Measurements from ENCODE around the gene AIFM2. TPM values are rescaled to one million over a fixed set of nuclear protein-coding genes. Genes with fewer than 3 reads are reported as not detected.
A peak's percentile ranks its signal among the peaks of the same experiment; 100 is the strongest.
"Not testable (repeated sequence)": the region's sequence is repeated elsewhere in the genome, so short reads cannot be mapped to it uniquely, and the experiment has no call there.

AIFM2 gene
- total RNA-seq, 1 experiment from 2014 or later: 0.78 TPM

DNA sequence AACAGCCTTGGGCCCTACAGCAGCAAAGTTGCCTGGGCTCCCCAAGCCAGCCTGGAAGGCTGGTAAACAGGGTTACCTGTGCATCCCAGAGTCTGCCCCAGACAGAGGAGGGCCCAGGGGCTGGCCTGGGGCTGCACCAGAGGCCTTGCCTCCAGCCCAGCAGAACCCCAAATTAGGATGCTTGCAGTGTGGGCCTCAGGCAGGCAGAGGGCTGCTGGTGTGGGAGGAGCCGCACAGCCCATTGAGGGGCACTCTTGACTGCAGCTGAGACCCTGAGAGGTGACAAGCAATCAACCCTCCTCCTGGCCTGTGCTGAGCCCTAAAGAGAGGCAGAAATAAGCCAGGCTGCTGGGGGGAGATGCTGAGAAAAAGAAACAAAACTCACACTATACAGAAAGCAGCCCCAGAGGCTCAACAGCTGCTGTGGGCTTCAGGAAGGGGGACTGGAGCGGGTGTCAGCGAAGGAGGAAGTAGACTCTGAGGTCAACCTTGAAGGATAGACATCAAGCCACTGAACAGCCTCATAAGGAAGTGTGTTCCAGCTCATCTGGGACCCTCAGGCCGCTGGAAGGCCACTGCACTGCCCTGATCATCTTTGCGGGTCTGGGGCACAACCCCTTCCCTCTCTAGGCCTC is 6.6 kb downstream of the AIFM2 start:
- DNase-seq (ENCODE audit: low spot score): no peak
- in situ Hi-C loops (cut with HindIII; ENCODE audit: low sequenced_read_pairs): no loop called here

DNA sequence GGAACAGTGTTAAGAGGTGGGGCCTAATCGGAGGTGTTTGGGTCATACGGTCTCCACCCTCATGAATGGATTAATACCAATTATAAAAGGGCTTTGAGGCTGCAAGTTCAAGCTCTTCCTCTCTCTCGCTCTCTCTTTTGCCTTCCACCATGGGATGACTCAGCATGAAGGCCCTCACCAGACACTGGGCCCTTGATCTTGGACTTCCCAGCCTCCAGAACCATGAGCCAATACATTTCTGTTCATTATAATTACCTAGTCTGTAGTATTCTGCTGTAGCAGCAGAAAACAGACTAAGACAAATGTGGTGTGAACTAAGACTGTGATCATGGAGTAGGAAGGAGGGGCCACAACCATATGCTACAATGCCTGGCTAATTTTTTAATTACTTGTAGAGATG is 7.7 kb downstream of the AIFM2 start:
- in situ Hi-C loops (cut with HindIII; ENCODE audit: low sequenced_read_pairs): no loop called here
- no peak for DNase-seq (ENCODE audit: low spot score)

DNA sequence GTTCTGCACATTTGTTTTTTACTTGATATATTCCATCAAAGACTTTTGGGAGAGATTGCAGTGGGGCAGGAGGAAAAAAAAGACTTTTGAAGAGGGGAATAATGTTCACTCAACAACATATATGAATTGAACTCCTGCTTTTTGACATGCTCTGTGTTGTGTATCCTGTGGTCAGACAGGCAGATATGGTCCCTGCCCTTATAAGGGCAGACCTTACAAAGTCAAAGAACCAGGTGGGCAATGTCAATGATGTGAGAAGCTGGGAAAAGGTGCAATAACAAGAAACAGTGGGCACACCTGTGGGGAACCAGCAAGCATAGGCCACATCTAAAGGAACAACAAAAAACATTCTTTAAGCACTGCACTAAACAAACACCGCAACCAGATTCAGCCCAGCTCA is 8.2 kb downstream of the AIFM2 start:
- no peak for DNase-seq (ENCODE audit: low spot score)
- in situ Hi-C loops (cut with HindIII; ENCODE audit: low sequenced_read_pairs): no loop called here

DNA sequence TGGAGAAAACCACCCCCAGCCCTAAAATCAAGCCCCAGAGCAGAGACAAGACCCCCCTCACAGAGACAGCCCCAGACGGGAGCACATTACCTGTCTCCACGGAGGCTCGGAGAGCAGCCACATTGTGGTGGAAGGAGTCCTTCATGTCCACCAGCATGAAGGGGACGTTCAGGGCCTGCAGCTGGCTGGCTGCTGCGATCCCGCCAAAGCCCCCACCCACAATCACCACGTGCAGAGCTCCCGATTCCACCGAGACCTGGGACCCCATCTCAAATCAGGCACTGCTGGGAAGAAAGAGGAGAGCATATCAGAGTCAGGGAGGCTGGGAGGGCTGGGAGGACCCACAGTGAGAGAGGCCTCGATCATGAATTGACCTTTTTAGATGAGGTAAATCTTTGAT is 8.8 kb downstream of the AIFM2 start:
- no peak for DNase-seq (ENCODE audit: low spot score)
- in situ Hi-C loops (cut with HindIII; ENCODE audit: low sequenced_read_pairs): no loop called here

DNA sequence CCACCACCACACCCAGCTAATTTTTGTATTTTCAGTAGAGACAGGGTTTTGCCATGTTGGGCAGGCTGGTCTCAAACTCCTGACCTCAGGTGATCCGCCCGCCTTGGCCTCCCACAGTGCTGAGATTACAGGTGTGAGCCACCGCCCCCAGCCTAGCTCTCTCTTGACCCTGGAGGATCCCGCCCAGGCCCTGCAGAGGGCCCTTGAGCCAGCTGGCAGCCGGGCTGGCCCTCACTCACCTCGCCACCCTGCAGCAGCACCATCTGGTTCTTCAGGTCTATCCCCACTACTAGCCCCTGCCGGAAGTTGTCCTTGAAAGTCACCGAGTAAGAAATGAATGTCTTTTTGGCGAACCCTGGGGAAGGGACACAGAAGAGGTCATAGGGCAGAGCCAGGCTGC is 9.5 kb downstream of the AIFM2 start:
- DNase-seq (ENCODE audit: low spot score); in situ Hi-C loops (cut with HindIII; ENCODE audit: low sequenced_read_pairs): not testable (repeated sequence)

DNA sequence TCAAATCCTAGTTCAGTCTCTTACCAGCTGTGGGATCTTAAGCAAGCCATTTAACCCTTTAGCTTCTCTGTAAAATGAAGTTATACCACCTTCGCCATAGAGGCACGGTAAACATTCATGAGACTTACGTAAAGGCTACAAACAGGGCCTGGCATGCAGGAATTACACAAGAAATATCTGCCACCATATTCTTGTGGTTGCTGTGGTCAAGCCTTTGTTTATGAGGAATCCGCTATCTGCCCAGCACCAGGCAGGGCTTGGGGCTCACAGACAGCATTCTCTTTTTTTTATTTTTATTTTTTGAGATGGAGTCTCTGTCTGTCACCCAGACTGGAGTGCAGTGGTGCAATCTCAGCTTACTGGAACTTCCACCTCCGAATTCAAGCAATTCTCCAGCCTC is 9.9 kb downstream of the AIFM2 start:
- DNase-seq (ENCODE audit: low spot score): no peak
- in situ Hi-C loops (cut with HindIII; ENCODE audit: low sequenced_read_pairs): no loop called here

DNA sequence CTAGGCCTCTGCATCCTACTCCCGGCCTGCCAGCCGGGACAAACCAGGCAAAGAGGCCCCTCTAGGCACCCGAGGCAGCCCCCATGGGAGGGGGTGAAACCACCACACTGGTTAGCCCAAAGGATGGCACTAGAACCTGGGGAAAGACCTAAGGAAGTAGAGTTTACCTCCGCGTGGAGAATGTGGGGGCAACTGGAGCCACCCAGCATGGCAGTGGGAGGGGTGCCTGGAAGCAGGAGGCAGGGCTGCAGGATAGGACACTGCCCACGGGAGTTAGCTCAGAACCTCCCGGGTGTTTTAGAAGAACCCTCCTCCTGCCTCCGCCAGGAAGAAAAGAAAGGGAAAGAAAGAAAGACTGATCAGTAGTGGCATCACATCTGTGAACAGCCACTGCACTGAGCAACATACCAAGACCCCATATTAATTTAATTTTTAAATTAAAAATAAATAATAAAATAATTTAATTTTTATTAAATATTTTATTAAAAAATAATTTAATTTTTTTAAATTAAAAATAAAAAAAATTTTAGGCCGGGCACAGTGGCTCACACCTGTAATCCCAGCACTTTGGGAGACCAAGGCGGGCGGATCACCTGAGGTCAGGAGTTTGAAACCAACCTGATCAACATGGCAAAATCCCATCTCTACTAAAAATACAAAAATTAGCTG is 11.2 kb downstream of the AIFM2 start:
- no peak for DNase-seq (ENCODE audit: low spot score)
- in situ Hi-C loops (cut with HindIII; ENCODE audit: low sequenced_read_pairs): no loop called here

DNA sequence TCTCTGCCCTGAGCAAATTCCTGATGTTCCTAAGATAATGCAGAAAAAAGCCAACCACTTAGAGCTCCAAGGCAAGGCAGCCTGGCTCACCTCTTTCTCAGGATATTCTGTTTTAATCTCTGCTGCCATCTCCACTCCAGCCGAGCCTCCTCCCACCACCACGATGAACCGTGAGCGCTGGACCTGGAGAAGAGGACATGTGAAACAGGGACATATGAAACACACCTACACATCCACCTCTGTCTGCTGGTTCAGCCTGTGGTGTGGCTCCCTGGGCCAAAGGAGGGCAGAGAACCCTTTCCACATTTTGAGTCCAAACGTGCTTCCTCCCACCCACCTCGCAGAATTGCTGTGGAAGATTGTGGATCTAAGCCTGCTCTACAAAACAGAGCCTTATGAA is 12.2 kb downstream of the AIFM2 start:
- DNase-seq (ENCODE audit: low spot score): no peak
- in situ Hi-C loops (cut with HindIII; ENCODE audit: low sequenced_read_pairs): no loop called here

DNA sequence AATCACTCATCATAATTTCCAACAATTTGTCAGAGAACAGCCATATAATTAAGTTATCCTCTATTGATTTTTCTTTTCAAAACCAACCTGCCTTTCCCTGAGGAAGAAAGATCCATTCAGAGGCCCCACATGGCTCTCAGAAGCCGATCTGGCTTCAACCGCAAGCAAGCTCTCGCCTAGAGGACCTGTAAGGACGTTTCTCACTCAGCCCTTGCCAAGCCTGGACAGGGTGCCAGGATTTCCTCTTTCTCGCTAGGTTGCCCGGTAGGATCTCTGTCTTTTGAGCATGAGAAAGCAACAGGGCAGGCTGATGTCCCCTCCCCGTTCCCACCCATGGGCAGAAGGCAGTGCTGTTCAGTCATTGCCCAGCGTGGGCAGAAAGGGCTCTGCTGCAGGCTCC is 13.0 kb downstream of the AIFM2 start:
- no peak for DNase-seq (ENCODE audit: low spot score)
- in situ Hi-C loops (cut with HindIII; ENCODE audit: low sequenced_read_pairs): no loop called here

DNA sequence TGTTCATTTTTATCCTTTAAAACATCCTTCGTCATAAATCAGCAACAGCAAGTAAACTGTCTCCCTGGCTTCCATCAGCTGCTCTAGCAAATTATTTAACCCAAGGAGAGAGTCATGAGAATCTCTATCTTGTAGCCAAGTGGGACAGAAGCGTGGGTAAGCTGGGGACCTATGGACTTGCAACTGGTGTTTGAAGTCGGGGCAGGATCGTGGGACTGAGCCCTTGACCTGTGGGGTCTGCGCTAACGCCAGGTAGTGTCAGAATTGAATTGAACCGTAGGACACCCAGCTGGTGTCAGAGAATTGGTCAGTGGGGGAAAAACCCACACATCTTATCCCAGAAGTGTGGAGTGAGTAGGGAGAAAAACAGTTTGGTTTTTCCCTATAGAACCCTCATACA is 13.4 kb downstream of the AIFM2 start:
- in situ Hi-C loops (cut with HindIII; ENCODE audit: low sequenced_read_pairs): no loop called here
- DNase-seq (ENCODE audit: low spot score): no peak

DNA sequence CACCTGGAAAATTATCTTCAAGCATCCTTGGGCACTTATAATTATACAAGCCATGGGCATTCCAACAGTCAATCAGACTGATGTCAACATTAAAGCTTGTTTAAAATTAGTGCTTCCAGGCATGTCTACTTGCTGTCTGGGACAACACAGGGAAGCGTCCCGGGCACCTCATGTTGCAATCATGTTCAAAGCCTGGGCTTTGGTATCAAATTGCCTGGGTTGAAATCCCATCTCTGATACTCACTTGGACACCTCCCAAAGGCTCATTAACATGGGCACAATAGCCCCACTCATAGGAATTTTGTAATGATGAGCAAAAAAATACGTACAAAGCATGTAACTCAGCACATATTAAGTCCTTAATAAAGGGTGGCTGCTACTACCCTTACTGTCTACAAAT is 14.4 kb downstream of the AIFM2 start:
- DNase-seq (ENCODE audit: low spot score): no peak
- in situ Hi-C loops (cut with HindIII; ENCODE audit: low sequenced_read_pairs): no loop called here

DNA sequence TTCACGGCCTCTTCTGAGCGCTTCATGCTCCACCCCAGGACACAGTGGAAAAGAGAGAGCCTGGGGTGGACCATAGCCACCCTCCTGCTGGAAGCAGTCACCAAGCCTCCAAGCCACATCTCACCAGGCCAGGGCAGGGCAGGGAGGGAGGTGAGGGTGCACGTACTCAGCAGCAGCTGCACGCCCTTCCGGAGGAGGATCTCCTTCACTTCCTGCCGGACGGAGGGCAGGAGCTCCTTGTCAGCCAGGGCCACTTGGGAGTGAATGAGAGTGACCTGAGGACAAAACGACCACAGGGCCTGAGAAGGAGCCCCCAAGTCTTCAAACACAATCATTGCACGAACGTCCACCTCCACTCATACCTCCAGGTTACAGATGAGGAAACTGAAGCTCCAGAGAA is 15.0 kb downstream of the AIFM2 start:
- in situ Hi-C loops (cut with HindIII; ENCODE audit: low sequenced_read_pairs): no loop called here
- no peak for DNase-seq (ENCODE audit: low spot score)

DNA sequence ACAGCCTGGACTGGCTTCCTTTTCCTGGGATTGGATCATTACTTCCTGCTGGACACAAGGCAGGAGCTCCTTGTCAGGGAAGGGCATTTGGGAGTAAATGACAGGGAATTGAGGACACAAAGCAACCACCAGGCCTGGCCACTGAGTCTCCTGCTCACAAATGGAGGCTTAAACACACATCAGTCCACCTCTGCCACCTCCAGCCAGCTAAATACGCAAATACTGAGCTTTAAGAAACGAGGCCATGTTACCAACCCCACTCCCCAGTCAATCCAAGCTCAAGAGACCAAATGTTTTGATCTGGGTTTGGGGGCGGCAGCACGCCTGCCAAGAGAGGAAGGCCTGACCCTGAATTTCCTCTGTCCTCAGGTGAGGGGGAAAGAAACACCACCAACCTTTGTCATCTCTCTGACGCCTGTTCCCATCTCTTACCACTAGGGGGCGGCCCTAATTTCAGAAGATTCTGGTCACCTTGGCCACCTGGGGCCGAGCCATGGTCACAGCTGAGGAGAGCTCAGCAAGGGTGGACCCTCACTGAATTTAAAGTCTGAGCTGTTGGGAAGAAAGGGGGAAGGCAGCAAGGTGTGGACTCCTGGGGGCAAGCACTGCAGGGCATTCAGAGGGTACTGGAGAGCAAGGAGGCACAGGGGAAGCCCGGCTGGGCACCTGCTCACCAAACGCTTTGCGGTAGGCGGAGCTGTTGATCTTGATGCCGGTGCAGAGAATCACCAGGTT is 16.5 kb downstream of the AIFM2 start:
- in situ Hi-C loops (cut with HindIII; ENCODE audit: low sequenced_read_pairs): no loop called here
- peak; percentile 63 for DNase-seq (ENCODE audit: low spot score)

DNA sequence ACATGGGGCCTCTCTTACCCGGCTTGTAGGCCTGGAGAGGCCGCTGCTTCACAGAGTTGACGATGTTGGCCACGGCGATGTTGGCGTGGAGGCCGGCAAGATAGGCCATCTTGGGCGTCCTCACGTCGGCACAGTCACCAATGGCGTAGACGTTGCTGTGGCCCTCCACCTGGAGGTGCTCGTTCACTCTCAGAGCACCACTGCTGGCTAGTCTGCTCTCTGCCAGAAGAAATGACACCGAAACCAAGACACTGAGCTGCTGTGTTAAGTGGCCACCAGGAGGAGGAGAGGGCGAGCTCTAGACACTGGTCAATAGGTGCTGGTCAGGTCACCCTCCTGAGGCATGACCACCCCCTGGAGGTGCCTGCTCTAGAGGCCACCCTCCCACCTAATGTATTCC is 17.7 kb downstream of the AIFM2 start:
- DNase-seq (ENCODE audit: low spot score): no peak
- in situ Hi-C loops (cut with HindIII; ENCODE audit: low sequenced_read_pairs): no loop called here

DNA sequence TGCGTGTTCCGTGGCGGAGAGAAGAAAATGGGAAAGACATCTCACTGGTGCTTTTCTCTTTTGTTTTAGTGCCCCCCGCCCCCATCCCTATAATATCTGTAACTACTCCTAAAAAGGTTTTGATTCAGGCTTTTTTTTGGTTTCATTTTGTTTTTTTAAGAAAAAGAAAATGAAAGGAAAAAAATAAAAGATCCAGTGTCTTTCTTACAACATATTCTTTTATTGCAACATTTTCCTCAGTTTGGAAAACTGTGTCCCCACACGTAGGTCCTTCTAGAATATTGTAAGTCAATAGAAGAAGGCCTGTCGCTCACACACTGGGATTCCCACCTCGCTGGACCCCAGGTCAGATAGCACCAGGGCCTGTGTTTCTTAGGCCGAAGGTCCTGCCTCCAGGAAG is 20.6 kb downstream of the AIFM2 start:
- DNase-seq (ENCODE audit: low spot score): no peak
- in situ Hi-C loops (cut with HindIII; ENCODE audit: low sequenced_read_pairs): no loop called here

DNA sequence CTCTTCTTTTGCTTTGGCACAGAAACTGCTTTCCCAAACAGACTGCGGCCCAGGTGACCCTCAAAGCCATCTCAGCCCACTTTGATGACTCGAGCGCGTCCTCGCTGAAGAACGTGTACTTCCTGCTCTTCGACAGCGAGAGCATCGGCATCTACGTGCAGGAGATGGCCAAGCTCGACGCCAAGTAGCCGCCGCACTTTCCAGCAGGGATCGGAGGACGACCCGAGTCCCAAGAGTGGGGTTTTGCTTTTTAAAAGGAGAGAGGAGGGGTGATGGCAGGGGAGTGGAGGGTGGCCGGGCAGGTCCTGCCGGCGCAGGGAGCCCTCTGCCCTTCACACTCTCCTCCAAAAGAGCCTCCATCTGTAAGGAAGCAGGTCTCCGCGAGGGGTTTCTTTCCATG is 21.1 kb downstream of the AIFM2 start:
- in situ Hi-C loops (cut with HindIII; ENCODE audit: low sequenced_read_pairs): no loop called here
- DNase-seq (ENCODE audit: low spot score): no peak

DNA sequence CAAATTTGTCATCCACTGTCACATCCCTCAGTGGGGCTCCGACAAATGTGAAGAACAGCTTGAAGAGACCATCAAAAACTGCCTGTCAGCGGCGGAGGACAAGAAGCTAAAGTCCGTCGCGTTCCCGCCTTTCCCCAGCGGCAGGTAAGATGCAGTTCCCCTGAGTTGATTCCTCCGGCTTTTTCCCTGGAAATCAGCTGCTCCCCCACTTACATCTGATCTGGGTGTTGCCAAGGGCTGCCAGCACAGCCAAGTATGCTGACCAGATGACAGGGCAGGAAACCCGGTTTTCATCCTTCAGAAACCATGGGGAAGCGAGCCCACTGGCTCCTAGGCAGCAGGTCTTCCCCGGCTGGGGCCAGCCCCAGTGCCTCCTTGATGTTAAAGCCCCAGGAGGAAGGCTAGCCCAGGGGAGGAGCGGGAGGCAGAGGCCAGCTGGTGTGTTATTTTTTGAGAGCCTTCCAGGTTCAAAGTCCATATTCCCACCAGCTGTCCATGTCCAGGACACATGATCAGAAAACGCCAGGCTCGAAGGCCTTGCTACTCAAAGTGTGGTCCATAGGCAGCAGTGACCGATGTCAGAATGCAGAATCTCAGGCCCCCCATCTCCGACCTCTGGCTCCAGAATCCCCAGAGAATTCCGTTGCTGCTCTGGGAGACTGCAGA is 23.4 kb downstream of the AIFM2 start:
- in situ Hi-C loops (cut with HindIII; ENCODE audit: low sequenced_read_pairs): no loop called here
- DNase-seq (ENCODE audit: low spot score): peak; percentile 74

DNA sequence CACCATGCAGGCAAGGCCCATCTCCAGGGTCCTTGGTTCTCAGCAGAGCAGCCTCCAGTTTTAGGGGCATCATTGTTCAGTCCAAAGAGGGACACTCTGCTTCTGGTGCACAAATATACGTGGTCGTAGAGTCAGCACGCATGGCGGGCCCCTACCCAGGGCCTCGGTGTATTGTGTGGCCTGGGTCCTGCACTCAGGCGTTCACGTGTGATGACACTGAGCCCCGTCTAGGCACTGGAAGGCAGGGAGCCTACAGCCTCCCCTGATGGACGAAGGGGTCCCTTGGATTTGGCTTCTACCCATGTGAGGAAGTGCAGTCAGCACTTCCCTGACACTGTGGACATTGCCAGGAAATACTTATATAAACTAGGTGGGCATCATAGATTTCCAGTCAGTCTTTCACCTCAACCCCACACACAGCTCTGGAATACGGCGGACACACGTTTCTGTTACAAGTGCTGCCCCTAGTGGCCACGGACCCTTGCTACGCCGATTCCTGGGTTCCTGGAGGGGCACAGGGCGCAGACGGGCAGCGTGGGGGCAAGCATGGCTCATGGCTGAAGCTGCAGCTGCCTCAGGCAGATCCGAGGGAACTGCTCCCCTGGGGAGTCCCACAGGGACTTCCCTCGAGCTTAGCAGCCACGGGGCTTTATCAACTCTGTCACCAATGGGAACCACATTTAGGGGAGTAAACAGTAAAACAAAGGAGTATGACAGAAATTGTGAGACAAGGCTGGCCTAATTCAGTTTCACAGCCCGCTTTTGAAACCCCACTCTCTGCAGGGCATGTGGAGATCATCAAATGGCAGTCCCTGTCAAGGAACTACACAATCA is 25.4 kb downstream of the AIFM2 start:
- DNase-seq (ENCODE audit: low spot score): no peak
- in situ Hi-C loops (cut with HindIII; ENCODE audit: low sequenced_read_pairs): no loop called here

DNA sequence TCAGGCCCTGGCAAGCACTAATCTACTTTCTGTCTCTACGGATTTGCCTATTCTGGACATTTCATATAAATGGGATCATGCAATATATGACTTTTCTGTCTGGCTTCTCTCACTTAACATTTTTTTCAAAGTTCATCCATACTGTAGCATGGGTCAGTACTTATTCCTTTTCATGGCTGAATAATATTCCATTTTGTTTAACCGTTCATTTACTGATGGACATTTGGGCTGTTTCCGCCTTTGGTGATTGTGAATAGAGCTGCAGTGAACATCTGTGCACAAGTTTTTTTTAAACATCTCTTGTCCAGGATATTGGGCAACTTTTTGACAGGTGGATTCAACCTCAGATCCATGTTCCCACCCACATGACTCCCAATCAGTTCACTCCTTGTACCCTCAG is 31.0 kb downstream of the AIFM2 start:
- in situ Hi-C loops (cut with HindIII; ENCODE audit: low sequenced_read_pairs): no loop called here
- DNase-seq (ENCODE audit: low spot score): no peak
